ENCODE measurements around the gene NAV3.

NAV3 gene

GRCh38 chr12:77842430-77842829 lies 11.7 kb downstream of the NAV3 start:
- no peak for DNase-seq

- no peak for DNase-seq
These were observed 15.1 kb downstream of the NAV3 start for GRCh38 chr12:77845831-77846230.

GRCh38 chr12:77847060-77847541 lies 16.4 kb downstream of the NAV3 start:
- no peak for DNase-seq

- DNase-seq, result no peak
These were observed 17.2 kb downstream of the NAV3 start for GRCh38 chr12:77847680-77848431.

- DNase-seq, result no peak
These were observed 19.4 kb downstream of the NAV3 start for GRCh38 chr12:77850129-77850528.

GRCh38 chr12:77850698-77851097 lies 20.0 kb downstream of the NAV3 start:
- DNase-seq, result no peak

- no peak for DNase-seq
These were observed 24.9 kb downstream of the NAV3 start for GRCh38 chr12:77855548-77855947.

GRCh38 chr12:77861317-77861716 lies 30.6 kb downstream of the NAV3 start:
- no peak for DNase-seq

- DNase-seq, result no peak
These were observed 34.5 kb downstream of the NAV3 start for GRCh38 chr12:77865178-77865577.

GRCh38 chr12:77878901-77879300 lies 48.2 kb downstream of the NAV3 start:
- no peak for DNase-seq

GRCh38 chr12:77882709-77883108 lies 52.0 kb downstream of the NAV3 start:
- DNase-seq, result no peak

- DNase-seq, result no peak
These were observed 57.9 kb downstream of the NAV3 start for GRCh38 chr12:77888611-77889010.

GRCh38 chr12:77891518-77892147 lies 60.9 kb downstream of the NAV3 start:
- DNase-seq, result no peak

- no peak for DNase-seq
These were observed 63.2 kb downstream of the NAV3 start for GRCh38 chr12:77893918-77894317.

GRCh38 chr12:77894556-77894955 lies 63.9 kb downstream of the NAV3 start:
- DNase-seq, result no peak

- no peak for DNase-seq
These were observed 65.0 kb downstream of the NAV3 start for GRCh38 chr12:77895699-77896098.

GRCh38 chr12:77907936-77908335 lies 77.2 kb downstream of the NAV3 start:
- DNase-seq, result no peak

GRCh38 chr12:77914081-77914488 lies 83.4 kb downstream of the NAV3 start:
- DNase-seq, result no peak

- no peak for DNase-seq
These were observed 84.4 kb downstream of the NAV3 start for GRCh38 chr12:77915071-77915600.

GRCh38 chr12:77916276-77916675 lies 85.6 kb downstream of the NAV3 start:
- DNase-seq, result no peak

GRCh38 chr12:77918046-77918445 lies 87.4 kb downstream of the NAV3 start:
- DNase-seq, result no peak

GRCh38 chr12:77919450-77919849 lies 88.8 kb downstream of the NAV3 start:
- DNase-seq, result no peak

- DNase-seq, result no peak
These were observed 93.2 kb downstream of the NAV3 start for GRCh38 chr12:77923882-77924281.

GRCh38 chr12:77924703-77925102 lies 94.0 kb downstream of the NAV3 start:
- no peak for DNase-seq

Measured in stimulated activated naive CD4-positive, alpha-beta T cell treated with Interleukin-2 at 50 U/mL for 16 hours (primary cell).